Stomach (tissue), 9 donors: Measurements from ENCODE around the gene FBF1. TPM values are rescaled to one million over a fixed set of nuclear protein-coding genes. Genes with fewer than 3 reads are reported as not detected.

ENCODE experiments used
- DNase-seq, 2 donors: peaks; one replicate each; pipeline versions ENCODE4 v3.0.0 to v3.0.0-alpha.2; 2013 to 2019
- H3K27ac ChIP-seq, 5 donors: fragments of 200-600 bp in 4 of 5; sonication (generic) in 4 of 5; one replicate each; pipeline ENCODE4 v1.5.1; 2013 to 2019; ENCODE audit warnings: mild to moderate bottlenecking in 1 of 5, moderate library complexity in 1 of 5
- H3K27me3 ChIP-seq, 3 donors: fragments of 200-600 bp; sonication (generic); one replicate each; pipeline ENCODE4 v1.5.1; 2017 to 2019; ENCODE audit warnings: mixed run types in 1 of 3
- H3K36me3 ChIP-seq, 4 donors: fragments of 200-600 bp; sonication (generic); 1 replicate in 3 of 4; 2 replicates in 1 of 4; pipeline ENCODE4 v1.5.1; 2016 to 2019
- H3K4me1 ChIP-seq, 4 donors: fragments of 200-600 bp; sonication (generic); one replicate each; pipeline ENCODE4 v1.5.1; 2016 to 2019
- H3K4me3 ChIP-seq, 4 donors: fragments of 200-600 bp; sonication (generic) in 3 of 4; one replicate each; pipeline ENCODE4 v1.5.1; 2016 to 2019; ENCODE audit warnings: mild to moderate bottlenecking in 1 of 4
- H3K9me3 ChIP-seq, 4 donors: fragments of 200-600 bp; sonication (generic); one replicate each; pipeline ENCODE4 v1.5.1; 2016 to 2019
- CTCF ChIP-seq, 7 experiments: fragments of 450-650 bp in 4 of 7; fragments of 200-600 bp in 3 of 7; sonication (generic) in 3 of 7; IDR thresholded peaks; one replicate each; pipeline ENCODE4 v1.5.1; 2016 to 2019; ENCODE audit warnings: antibody characterized with exemption in 7 of 7, control low read depth in 2 of 7, mild to moderate bottlenecking in 1 of 7
- EP300 ChIP-seq: sonication (generic); formaldehyde crosslinking; IDR thresholded peaks from one replicate; pipeline ENCODE4 v1.6.1; 2017; ENCODE audit warnings: antibody characterized with exemption
- POLR2A ChIP-seq, 4 donors: fragments of 450-650 bp; IDR thresholded peaks; one replicate each; pipeline ENCODE4 v1.6.1; 2016; ENCODE audit warnings: antibody characterized with exemption in 4 of 4, control low read depth in 2 of 4, mild to moderate bottlenecking in 1 of 4, moderate library complexity in 1 of 4
- POLR2AphosphoS5 ChIP-seq, 3 donors: sonication (generic); formaldehyde crosslinking; IDR thresholded peaks; one replicate each; pipeline ENCODE4 v1.6.1; 2016; ENCODE audit warnings: antibody characterized with exemption in 3 of 3
- WGBS, 5 donors: extraction: QIAGEN DNeasy Blood & Tissue Kit in 3 of 5; methylation state at CpG; one replicate each; pipeline versions ENCODE4 v1.1.5 to v1.1.7; 2013 to 2018; 5-methylcytosine and 5-hydroxymethylcytosine counted together
- intact Hi-C: fragments of 100-400 bp; cut with DNase I; formaldehyde crosslinking; loops from one replicate; pipeline ENCODE4 v1.15.1; 2023; ENCODE audit warnings: low total_unique reads
- polyA plus RNA-seq, 3 donors: library from polyadenylated mRNA; stranded (reverse); fragments of 200-250 nt; gene quantifications; one replicate each; pipeline ENCODE4 v1.2.3, GENCODE V29; 2013
- total RNA-seq, 5 donors: library from RNA; depleted of rRNA; stranded (reverse); fragments of >200 nt; gene quantifications; one replicate each; pipeline versions ENCODE4 v1.1.0 to v1.2.3, GENCODE V29; 2014 to 2016
- donor health status: healthy with polysubstance abuse.
- donor health status: Bipolar disorder and iron deficiency.
- donor health status: healthy.

FBF1 gene
- total and polyA plus RNA-seq, 8 donors = 1.7 to 21.7 (median 10.4) TPM

DNA sequence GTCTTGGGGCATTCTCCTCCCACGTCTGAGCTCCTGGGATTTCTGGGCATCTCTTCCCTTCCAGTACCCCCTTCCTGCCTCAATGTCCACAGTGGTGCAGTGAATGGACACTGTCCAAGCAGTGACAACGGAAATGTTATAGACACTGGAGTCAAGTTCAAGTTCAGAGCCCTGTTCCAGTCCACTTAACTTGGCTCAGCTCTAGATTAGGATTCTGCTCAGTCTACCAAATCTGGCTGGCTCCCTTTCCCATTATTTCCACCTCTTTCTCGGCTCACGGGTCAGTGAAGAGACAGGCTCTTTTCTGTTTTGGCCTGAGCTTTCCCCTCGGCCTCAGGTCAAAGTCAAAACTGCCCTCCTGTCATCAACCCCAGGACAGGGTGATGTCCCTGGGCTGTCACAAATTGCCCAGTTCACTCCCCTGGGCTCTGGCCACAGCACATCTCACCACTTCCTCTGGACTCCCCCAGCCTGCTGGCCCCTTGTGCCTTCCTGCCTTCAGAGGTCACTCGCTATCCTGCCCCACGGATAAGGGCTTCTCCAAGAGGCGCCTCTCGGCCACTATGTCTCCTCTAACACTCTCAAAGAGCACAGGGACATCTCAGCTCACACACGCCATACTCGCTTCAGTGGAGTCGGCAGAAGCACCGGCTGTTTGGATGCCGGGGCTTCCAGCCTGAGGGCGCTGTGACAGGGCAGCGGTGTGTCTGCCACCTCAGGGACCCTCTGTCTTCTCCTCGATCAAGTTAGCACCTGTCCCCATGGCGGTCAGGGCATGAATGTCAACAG is 18.5 kb downstream of the FBF1 start:
- no peak overlapping the region for H3K4me3 ChIP-seq
- intact Hi-C loops = no loop called here
- no peak overlapping the region for H3K27ac ChIP-seq
- H3K36me3 ChIP-seq = peaks cover 5 to 64% (median 48%) of the 10 kb centered on the region in 4 donors
- no peak for DNase-seq
- H3K27me3 ChIP-seq = no peaks in the 10 kb centered on the region
- H3K4me1 ChIP-seq = no peaks in the 10 kb centered on the region
- TF ChIP-seq CTCF (IDR thresholded peaks at IDR 0.05) (no peak), POLR2A (IDR thresholded peaks at IDR 0.05) (no peak)
- 90 to 95% (median 93%) methylated on average over 18 of the region's 18 CpGs for WGBS, 5 donors
- no peaks in the 10 kb centered on the region for H3K9me3 ChIP-seq

DNA sequence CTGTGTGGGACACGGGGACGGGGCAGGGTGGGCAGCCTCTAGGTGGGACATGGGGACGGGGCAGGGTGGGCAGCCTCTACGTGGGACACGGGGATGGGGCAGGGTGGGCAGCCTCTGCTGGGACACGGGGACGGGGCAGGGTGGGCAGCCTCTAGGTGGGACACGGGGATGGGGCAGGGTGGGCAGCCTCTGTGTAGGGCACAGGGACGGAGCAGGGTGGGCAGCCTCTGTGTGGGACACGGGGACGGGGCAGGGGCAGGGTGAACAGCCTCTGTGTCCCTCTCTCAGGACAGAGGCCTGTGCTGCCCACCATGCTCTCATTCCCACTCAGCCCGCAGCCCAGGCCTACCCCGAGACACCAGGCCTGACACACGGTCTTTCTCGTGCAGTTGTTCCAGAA is 19.2 kb downstream of the FBF1 start:
- H3K4me1 ChIP-seq = no peaks in the 10 kb centered on the region
- peaks cover 5 to 71% (median 47%) of the 10 kb centered on the region in 4 donors for H3K36me3 ChIP-seq
- 93 to 96% (median 95%) methylated on average over 10 to 15 of the region's 15 CpGs for WGBS, 5 donors
- H3K4me3 ChIP-seq = no peak overlapping the region
- H3K9me3 ChIP-seq = no peaks in the 10 kb centered on the region
- H3K27ac ChIP-seq = no peak overlapping the region
- DNase-seq = no peak
- intact Hi-C loops = no loop called here
- H3K27me3 ChIP-seq = no peaks in the 10 kb centered on the region
- TF ChIP-seq EP300 (no peak), CTCF (IDR thresholded peaks at IDR 0.05) (no peak), POLR2AphosphoS5 (IDR thresholded peaks at IDR 0.05) (no peak), POLR2A (IDR thresholded peaks at IDR 0.05) (no peak)

- DNase-seq = no peak
- H3K4me3 ChIP-seq = no peak overlapping the region
- WGBS, 5 donors = 89 to 100% (median 91%) methylated on average over 6 to 11 of the region's 11 CpGs
- H3K27ac ChIP-seq = no peak overlapping the region
- TF ChIP-seq CTCF (IDR thresholded peaks at IDR 0.05) (no peak), POLR2A (IDR thresholded peaks at IDR 0.05) (no peak), POLR2AphosphoS5 (IDR thresholded peaks at IDR 0.05) (no peak), EP300 (no peak)
- intact Hi-C loops = no loop called here
- H3K9me3 ChIP-seq = no peaks in the 10 kb centered on the region
- no peaks in the 10 kb centered on the region for H3K4me1 ChIP-seq
- H3K27me3 ChIP-seq = no peaks in the 10 kb centered on the region
- peaks cover 5 to 60% (median 37%) of the 10 kb centered on the region in 4 donors for H3K36me3 ChIP-seq
Measured at GRCh38 chr17:75920045-75920560, 20.7 kb downstream of the FBF1 start.

DNA sequence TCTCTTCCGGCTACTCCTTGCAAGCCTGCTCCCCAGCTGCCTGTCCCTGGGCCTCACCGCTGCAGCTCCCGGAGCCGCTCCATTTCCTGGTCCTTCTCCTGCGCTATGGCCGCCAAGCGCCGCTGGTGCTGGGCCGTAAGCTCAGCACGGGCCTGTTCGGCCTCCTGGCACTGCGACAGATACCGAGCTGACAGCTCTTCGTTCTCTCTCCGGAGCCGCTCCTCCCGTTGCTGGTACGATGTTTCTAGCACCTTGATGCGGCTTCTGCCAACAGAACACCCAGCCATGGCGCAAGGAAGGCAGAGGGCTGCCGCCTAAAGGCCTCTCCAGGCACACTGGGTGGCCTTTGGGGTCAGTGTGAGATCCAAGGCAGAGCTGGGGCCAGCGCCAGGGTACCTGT is 21.2 kb downstream of the FBF1 start:
- 95 to 99% (median 95%) methylated on average over 21 to 22 of the region's 22 CpGs for WGBS, 5 donors
- intact Hi-C loops = loop anchor here (5.0 kb wide), 1 partner anchor 88 kb away; no protein-coding TSS in a partner anchor
- H3K36me3 ChIP-seq = peaks cover 5 to 60% (median 37%) of the 10 kb centered on the region in 4 donors
- no peak for DNase-seq
- H3K9me3 ChIP-seq = no peaks in the 10 kb centered on the region
- H3K4me1 ChIP-seq = no peaks in the 10 kb centered on the region
- no peak overlapping the region for H3K27ac ChIP-seq
- H3K4me3 ChIP-seq = no peak overlapping the region
- no peaks in the 10 kb centered on the region for H3K27me3 ChIP-seq
- no peak for TF ChIP-seq POLR2A (IDR thresholded peaks at IDR 0.05)
- TF ChIP-seq POLR2AphosphoS5 (IDR thresholded peaks at IDR 0.05) = no peak
- no peak for TF ChIP-seq CTCF (IDR thresholded peaks at IDR 0.05)
- no peak for TF ChIP-seq EP300
